Endothelial cell (in vitro differentiated cells): ENCODE measurements around the gene SELENON. TPM values are rescaled to one million over a fixed set of nuclear protein-coding genes. Genes with fewer than 3 reads are reported as not detected.

Source experiments
- DNase-seq: peaks from one replicate; pipeline ENCODE4 v3.0.0; 2021; ENCODE audit warnings: low spot score
- H3K27ac Mint-ChIP-seq: one replicate; pipeline ENCODE4 v1.8.0; 2021; ENCODE audit warnings: mixed read lengths, inconsistent platforms; ENCODE audit not compliant: unreplicated experiment
- H3K27me3 Mint-ChIP-seq: one replicate; pipeline ENCODE4 v1.8.0; 2021; ENCODE audit warnings: mild to moderate bottlenecking, moderate library complexity, mixed read lengths, inconsistent platforms; ENCODE audit not compliant: unreplicated experiment
- H3K36me3 Mint-ChIP-seq: one replicate; pipeline ENCODE4 v1.8.0; 2021; ENCODE audit warnings: mild to moderate bottlenecking, low read depth, mixed read lengths, inconsistent platforms; ENCODE audit not compliant: unreplicated experiment
- H3K4me1 Mint-ChIP-seq: one replicate; pipeline ENCODE4 v1.8.0; 2021; ENCODE audit warnings: mild to moderate bottlenecking, mixed read lengths, inconsistent platforms; ENCODE audit not compliant: unreplicated experiment
- H3K4me3 Mint-ChIP-seq: one replicate; pipeline ENCODE4 v1.8.0; 2021; ENCODE audit warnings: mild to moderate bottlenecking, mixed read lengths, inconsistent platforms; ENCODE audit not compliant: unreplicated experiment
- H3K9me3 Mint-ChIP-seq: one replicate; pipeline ENCODE4 v1.8.0; 2021; ENCODE audit warnings: mixed read lengths, inconsistent platforms; ENCODE audit not compliant: unreplicated experiment
- total RNA-seq: library from RNA; stranded (reverse); fragmentation: NEBNext Ultra II Directional; extraction: Animal tissue kit (Norgen Biotek cat#: 25700); gene quantifications from one replicate; pipeline ENCODE4 v1.2.1, GENCODE V29; 2021; ENCODE audit not compliant: unreplicated experiment
- TF ChIP-seq, protein P1 (sequence below): fragments of 200-600 bp; sonication (generic); IDR thresholded peaks from one replicate; pipeline ENCODE4 v1.5.0; 2021; ENCODE audit warnings: antibody characterized with exemption; ENCODE audit not compliant: unreplicated experiment

Gene SELENON
- total RNA-seq, 1 donor from 2014 or later, result 284 TPM

DNA sequence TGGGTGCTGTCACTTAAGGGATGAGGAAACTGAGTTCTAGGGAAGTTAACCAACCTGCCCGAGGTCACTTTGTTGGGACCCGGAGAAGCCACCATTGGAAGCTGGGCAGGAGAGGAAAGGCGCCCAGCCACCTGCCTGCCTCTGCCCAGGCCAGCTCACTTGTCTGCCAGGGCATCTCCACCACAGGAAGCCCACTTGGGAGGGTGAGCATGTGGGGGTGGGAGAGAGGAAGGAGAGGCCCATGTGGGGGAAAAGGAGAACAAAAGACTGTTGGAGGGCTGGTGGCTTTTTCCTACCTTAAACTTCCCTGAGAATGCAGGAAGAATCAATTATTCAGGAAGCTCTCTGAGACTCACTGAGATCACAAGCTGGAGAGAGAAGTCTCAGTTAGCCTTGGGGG, 43.8 kb upstream of the SELENON start:
- peaks cover 11% of the 10 kb centered on the region for H3K36me3 Mint-ChIP-seq
- H3K9me3 Mint-ChIP-seq, result no peaks in the 10 kb centered on the region
- peak overlapping the region; percentile 92 for H3K27ac Mint-ChIP-seq
- peaks cover 70% of the 10 kb centered on the region for H3K4me1 Mint-ChIP-seq
- peaks cover 9% of the 10 kb centered on the region for H3K27me3 Mint-ChIP-seq
- H3K4me3 Mint-ChIP-seq, result peak overlapping the region; percentile 67
- DNase-seq, result peak; percentile 38
- TF ChIP-seq, protein P1, sequence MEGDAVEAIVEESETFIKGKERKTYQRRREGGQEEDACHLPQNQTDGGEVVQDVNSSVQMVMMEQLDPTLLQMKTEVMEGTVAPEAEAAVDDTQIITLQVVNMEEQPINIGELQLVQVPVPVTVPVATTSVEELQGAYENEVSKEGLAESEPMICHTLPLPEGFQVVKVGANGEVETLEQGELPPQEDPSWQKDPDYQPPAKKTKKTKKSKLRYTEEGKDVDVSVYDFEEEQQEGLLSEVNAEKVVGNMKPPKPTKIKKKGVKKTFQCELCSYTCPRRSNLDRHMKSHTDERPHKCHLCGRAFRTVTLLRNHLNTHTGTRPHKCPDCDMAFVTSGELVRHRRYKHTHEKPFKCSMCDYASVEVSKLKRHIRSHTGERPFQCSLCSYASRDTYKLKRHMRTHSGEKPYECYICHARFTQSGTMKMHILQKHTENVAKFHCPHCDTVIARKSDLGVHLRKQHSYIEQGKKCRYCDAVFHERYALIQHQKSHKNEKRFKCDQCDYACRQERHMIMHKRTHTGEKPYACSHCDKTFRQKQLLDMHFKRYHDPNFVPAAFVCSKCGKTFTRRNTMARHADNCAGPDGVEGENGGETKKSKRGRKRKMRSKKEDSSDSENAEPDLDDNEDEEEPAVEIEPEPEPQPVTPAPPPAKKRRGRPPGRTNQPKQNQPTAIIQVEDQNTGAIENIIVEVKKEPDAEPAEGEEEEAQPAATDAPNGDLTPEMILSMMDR, result no peak

DNA sequence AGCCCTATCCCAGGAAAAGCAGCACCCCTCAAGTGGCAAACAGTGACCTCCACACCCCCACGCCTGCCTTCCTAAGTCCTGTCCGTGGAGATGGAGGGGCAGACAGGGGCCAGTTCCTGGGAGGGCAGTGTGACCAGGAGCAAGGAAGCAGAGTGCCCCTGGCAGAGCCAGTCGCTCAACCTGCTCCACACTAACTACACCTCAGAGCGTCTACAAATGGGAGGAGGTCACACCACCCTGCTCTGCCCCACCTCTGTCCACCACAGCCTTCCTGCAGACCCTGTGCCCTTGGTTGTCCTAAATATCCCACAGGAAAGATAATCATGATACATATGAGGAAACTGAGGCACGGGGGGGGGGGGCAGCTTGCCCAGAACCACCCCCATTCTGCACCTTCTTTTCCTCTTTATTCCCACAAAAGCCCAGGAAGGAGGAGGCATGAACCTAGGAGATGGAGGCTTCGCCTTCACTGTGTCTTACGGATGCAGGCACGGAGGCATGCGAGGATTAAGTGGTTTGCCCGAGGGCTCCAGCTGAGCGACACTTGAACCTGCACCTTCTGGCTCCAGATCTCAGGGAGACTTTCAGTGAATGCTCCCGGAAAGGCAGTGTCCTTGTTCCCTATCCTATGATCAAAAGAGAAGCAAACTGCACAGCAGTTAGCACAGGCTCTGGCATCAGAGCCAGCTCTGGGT, 42.7 kb upstream of the SELENON start:
- DNase-seq, result no peak
- Mint-ChIP-seq H3K4me1 (peaks cover 65% of the 10 kb centered on the region), H3K27me3 (peaks cover 10% of the 10 kb centered on the region), H3K36me3 (peaks cover 7% of the 10 kb centered on the region), H3K27ac (peak overlapping the region; percentile 92), H3K4me3 (peak overlapping the region; percentile 73), H3K9me3 (no peaks in the 10 kb centered on the region)
- TF ChIP-seq, protein P1, result no peak

DNA sequence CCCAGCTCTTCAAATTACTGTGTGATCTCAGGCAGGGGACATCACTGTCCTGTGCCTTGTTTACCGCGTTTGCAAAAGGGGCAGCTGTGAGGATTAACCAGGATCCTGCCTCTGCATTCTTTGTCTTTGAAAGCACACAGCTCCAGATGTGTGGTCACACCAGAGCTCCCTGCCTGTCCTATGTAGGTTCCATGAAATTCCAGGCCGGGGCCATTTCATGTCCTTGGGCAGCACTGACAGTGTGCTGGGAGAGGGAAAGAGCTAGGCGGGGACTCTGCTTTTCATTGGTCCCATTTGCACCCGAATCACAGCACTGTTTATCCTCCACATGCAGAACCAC, 42.2 kb upstream of the SELENON start:
- no peak overlapping the region for H3K4me3 Mint-ChIP-seq
- DNase-seq, result no peak
- peaks cover 10% of the 10 kb centered on the region for H3K27me3 Mint-ChIP-seq
- H3K36me3 Mint-ChIP-seq, result peaks cover 4% of the 10 kb centered on the region
- H3K4me1 Mint-ChIP-seq, result peaks cover 62% of the 10 kb centered on the region
- H3K9me3 Mint-ChIP-seq, result no peaks in the 10 kb centered on the region
- peak overlapping the region; percentile 48 for H3K27ac Mint-ChIP-seq
- TF ChIP-seq, protein P1, result no peak

DNA sequence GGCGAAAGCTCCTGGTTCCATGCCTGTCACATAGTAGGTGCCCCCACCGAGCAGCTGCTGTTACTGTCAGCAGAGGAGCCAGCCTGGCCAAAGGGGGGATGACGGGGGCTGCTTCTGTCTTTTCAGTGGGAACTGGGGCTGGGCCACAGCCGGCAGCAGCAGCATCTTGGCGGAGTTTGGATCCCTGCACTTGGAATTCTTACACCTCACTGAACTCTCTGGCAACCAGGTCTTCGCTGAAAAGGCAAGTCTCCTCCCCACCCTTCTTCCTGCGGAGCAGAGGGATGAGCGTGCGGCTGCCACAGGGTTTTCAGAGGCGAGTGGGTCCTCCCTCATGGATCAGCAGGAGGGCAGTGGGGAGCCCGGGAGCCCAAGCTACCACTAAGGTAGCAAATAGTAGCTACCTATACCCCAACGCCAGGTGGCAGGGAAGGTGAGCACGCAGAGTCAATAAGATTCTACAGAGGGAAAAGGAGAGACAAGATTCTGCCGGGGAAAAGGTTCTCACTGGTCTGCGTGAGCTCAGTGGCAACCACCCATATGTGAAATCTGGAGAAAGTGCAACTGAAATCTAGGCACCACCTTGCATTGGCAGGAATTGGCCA, 41.4 kb upstream of the SELENON start:
- Mint-ChIP-seq H3K36me3 (peaks cover 4% of the 10 kb centered on the region), H3K27ac (peak overlapping the region; percentile 5), H3K4me1 (peaks cover 59% of the 10 kb centered on the region), H3K9me3 (no peaks in the 10 kb centered on the region), H3K4me3 (no peak overlapping the region), H3K27me3 (peaks cover 10% of the 10 kb centered on the region)
- TF ChIP-seq, protein P1, result no peak
- no peak for DNase-seq

DNA sequence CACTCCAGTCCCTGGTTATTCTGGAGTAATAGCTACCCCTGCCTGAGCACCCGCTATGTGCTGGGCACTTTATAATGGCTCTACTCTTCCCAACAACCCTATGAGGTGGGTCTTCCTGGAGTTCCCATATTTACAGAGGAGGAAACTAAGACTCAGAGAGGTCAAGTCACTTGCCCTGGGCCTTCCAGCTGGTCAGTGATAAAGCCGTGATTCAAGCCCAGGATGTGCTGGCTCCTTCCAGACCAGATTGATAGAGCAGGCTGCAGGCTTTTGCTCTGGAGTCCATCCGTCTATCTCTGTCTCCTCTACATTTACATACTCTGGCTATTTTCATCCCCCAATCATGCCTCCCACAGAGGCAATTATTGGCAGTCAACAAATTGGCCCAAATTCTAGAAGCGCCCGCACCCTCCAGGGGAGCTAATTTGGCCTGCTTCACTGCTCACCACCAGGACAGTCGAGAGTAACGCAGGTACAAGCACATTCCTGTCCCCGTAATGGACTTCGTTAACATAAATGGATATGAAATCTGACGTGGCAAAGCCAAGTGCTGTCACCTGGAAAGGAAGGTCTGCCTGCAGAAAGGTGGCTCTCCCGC, 39.8 kb upstream of the SELENON start:
- Mint-ChIP-seq H3K36me3 (peaks cover 4% of the 10 kb centered on the region), H3K9me3 (no peaks in the 10 kb centered on the region), H3K4me3 (no peak overlapping the region), H3K27me3 (peaks cover 6% of the 10 kb centered on the region), H3K4me1 (peaks cover 58% of the 10 kb centered on the region), H3K27ac (peak overlapping the region; percentile 93)
- DNase-seq, result no peak
- TF ChIP-seq, protein P1, result no peak
